GM23338 (cell line): ENCODE measurements around the gene LINC00305.

Experiments used
- CREB1 ChIP-seq: fragments of 250-450 bp; sonication (Bioruptor Pico); IDR thresholded peaks from 2 replicates; pipeline ENCODE4 v1.5.0; 2020; ENCODE audit warnings: low read depth, mild to moderate bottlenecking, moderate library complexity
- CTCF ChIP-seq, 2 experiments: fragments of 200-600 bp in 1 of 2; sonication (generic) in 1 of 2; conservative IDR thresholded peaks; 2 replicates each; pipeline versions ENCODE4 v1.5.1 to v1.6.1; 2016 to 2017; ENCODE audit warnings: antibody characterized with exemption in 2 of 2, low read depth in 2 of 2, mild to moderate bottlenecking in 2 of 2, moderate library complexity in 1 of 2
- EZH2 ChIP-seq: fragments of 200-600 bp; sonication (generic); IDR thresholded peaks from one replicate; pipeline ENCODE4 v1.8.0; 2017; ENCODE audit warnings: antibody characterized with exemption, mild to moderate bottlenecking, low read depth; ENCODE audit not compliant: unreplicated experiment
- EZH2phosphoT487 ChIP-seq: fragments of 200-600 bp; sonication (generic); IDR thresholded peaks from one replicate; pipeline ENCODE4 v1.8.1; 2018; ENCODE audit warnings: antibody characterized with exemption; ENCODE audit not compliant: unreplicated experiment
- JUNB ChIP-seq: IDR thresholded peaks from one replicate; pipeline ENCODE4 v1.6.1; 2016; ENCODE audit warnings: antibody characterized with exemption; ENCODE audit not compliant: unreplicated experiment
- NANOG ChIP-seq: IDR thresholded peaks from 2 replicates; pipeline ENCODE4 v1.6.1; 2016; ENCODE audit warnings: antibody characterized with exemption, borderline replicate concordance
- POLR2AphosphoS5 ChIP-seq: IDR thresholded peaks from 2 replicates; pipeline ENCODE4 v1.6.1; 2016; ENCODE audit warnings: antibody characterized with exemption, low read depth
- REST ChIP-seq: IDR thresholded peaks from one replicate; pipeline ENCODE4 v1.6.1; 2018; ENCODE audit warnings: antibody characterized with exemption; ENCODE audit not compliant: unreplicated experiment
- STAT1 ChIP-seq: IDR thresholded peaks from one replicate; pipeline ENCODE4 v1.6.1; 2016; ENCODE audit warnings: antibody characterized with exemption; ENCODE audit not compliant: unreplicated experiment
- TF ChIP-seq, protein P1 (sequence below): IDR thresholded peaks from 2 replicates; pipeline ENCODE4 v1.6.1; 2016; ENCODE audit warnings: antibody characterized with exemption

- TF ChIP-seq JUNB (no peak), POLR2AphosphoS5 (no peak), CTCF (conservative IDR thresholded peaks at IDR 0.05; ENCODE audit: low read depth in 2 of 2) (no peak), EZH2phosphoT487 (no peak), NANOG (no peak), REST (no peak), EZH2 (no peak), CREB1 (CRISPR knock-in tag) (no peak), STAT1 (no peak)
- TF ChIP-seq, protein P1, sequence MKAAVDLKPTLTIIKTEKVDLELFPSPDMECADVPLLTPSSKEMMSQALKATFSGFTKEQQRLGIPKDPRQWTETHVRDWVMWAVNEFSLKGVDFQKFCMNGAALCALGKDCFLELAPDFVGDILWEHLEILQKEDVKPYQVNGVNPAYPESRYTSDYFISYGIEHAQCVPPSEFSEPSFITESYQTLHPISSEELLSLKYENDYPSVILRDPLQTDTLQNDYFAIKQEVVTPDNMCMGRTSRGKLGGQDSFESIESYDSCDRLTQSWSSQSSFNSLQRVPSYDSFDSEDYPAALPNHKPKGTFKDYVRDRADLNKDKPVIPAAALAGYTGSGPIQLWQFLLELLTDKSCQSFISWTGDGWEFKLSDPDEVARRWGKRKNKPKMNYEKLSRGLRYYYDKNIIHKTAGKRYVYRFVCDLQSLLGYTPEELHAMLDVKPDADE = no peak
These were observed 66.4 kb downstream of the LINC00305 start for GRCh38 chr18:64082513-64082912.
